Upper lobe of left lung (tissue), 6 donors: ENCODE results near the gene EHMT1. TPM values are rescaled to one million over a fixed set of nuclear protein-coding genes. Genes with fewer than 3 reads are reported as not detected.
A peak's percentile ranks its signal among the peaks of the same experiment; 100 is the strongest.

Experiments used
- ATAC-seq, 2 donors: fragments of 200-7000 bp; cut with Tn5 transposase; one replicate each; pipeline ENCODE4 v1.9.1; 2022; ENCODE audit warnings: mild to moderate bottlenecking in 2 of 2, moderate library complexity in 2 of 2; ENCODE audit not compliant: low FRiP score in 2 of 2
- DNase-seq, 2 donors: peaks; one replicate each; pipeline ENCODE4 v3.0.0-alpha.2; 2019 to 2020
- H3K27ac ChIP-seq, 4 donors: fragments of 200-600 bp; sonication (generic); one replicate each; pipeline ENCODE4 v1.5.1; 2016 to 2019
- H3K27me3 ChIP-seq, 4 donors: fragments of 200-600 bp; sonication (generic); one replicate each; pipeline ENCODE4 v1.5.1; 2017 to 2019
- H3K36me3 ChIP-seq, 4 donors: fragments of 200-600 bp; sonication (generic); one replicate each; pipeline ENCODE4 v1.5.1; 2016 to 2019
- H3K4me1 ChIP-seq, 4 donors: fragments of 200-600 bp; sonication (generic); one replicate each; pipeline ENCODE4 v1.5.1; 2018 to 2019
- H3K4me3 ChIP-seq, 4 donors: fragments of 200-600 bp; sonication (generic); one replicate each; pipeline ENCODE4 v1.5.1; 2017 to 2019; ENCODE audit warnings: mild to moderate bottlenecking in 2 of 4, moderate library complexity in 1 of 4
- H3K9me3 ChIP-seq, 4 donors: fragments of 200-600 bp; sonication (generic); one replicate each; pipeline ENCODE4 v1.5.1; 2018 to 2019
- EP300 ChIP-seq, 4 donors: sonication (generic); formaldehyde crosslinking; IDR thresholded peaks; one replicate each; pipeline ENCODE4 v1.5.1; 2017; ENCODE audit warnings: antibody characterized with exemption in 4 of 4, control low read depth in 2 of 4
- POLR2A ChIP-seq, 4 donors: fragments of 450-650 bp; IDR thresholded peaks; one replicate each; pipeline ENCODE4 v1.5.1; 2016 to 2017; ENCODE audit warnings: antibody characterized with exemption in 4 of 4, mild to moderate bottlenecking in 2 of 4
- POLR2AphosphoS5 ChIP-seq, 2 donors: sonication (generic); formaldehyde crosslinking; IDR thresholded peaks; one replicate each; pipeline ENCODE4 v1.5.1; 2017; ENCODE audit warnings: antibody characterized with exemption in 2 of 2
- WGBS, 2 donors: methylation state at CpG; one replicate each; pipeline ENCODE4 v1.1.5; 2017 to 2018; 5-methylcytosine and 5-hydroxymethylcytosine counted together
- total RNA-seq, 6 donors: library from RNA; depleted of rRNA in 4 of 6; stranded (reverse); fragments of >200 nt in 4 of 6; gene quantifications; one replicate each; pipeline versions ENCODE4 v1.1.0 to v1.2.1, GENCODE V29; 2016 to 2021
- TF ChIP-seq, protein P1 (sequence below), 6 experiments: fragments of 450-650 bp in 4 of 6; fragments of 200-600 bp in 2 of 6; sonication (generic) in 2 of 6; IDR thresholded peaks; one replicate each; pipeline ENCODE4 v1.5.1; 2016 to 2019; ENCODE audit warnings: antibody characterized with exemption in 6 of 6
- donor health status: DM: no; HTN: no; CAD: no; lungs with moderate emphysema.
- donor health status: DM: no; HTN: yes; CAD: no; lungs with severe emphysema.

Gene EHMT1
- total RNA-seq, 6 donors from 2014 or later: 68.0 to 183 (median 83.6) TPM

DNA sequence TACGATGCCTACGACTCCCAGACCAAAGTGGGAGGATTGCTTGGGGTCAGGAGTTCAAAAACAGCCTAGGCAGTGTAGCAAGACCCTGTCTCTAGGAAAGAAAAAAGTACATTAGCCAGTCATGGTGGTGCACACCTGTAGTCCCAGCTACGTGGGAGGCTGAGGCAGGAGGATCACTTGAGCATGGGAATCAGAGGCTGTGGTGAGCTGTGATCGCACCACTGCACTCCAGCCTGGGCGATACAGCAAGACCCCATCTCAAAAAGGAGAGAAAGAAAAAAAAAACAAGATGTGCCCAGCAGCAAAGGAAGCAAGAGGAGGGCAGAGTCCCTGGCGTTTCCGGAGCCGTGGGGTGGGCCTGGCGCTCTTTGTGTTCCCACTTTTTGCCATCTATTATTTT lies 179.3 kb downstream of the EHMT1 start:
- DNase-seq (no peak), ATAC-seq (no peak)
- no peak overlapping the region for H3K4me3 ChIP-seq
- TF ChIP-seq EP300 (IDR thresholded peaks at IDR 0.05) (no peak), POLR2A (IDR thresholded peaks at IDR 0.05) (no peak), POLR2AphosphoS5 (IDR thresholded peaks at IDR 0.05) (no peak)
- TF ChIP-seq, protein P1, sequence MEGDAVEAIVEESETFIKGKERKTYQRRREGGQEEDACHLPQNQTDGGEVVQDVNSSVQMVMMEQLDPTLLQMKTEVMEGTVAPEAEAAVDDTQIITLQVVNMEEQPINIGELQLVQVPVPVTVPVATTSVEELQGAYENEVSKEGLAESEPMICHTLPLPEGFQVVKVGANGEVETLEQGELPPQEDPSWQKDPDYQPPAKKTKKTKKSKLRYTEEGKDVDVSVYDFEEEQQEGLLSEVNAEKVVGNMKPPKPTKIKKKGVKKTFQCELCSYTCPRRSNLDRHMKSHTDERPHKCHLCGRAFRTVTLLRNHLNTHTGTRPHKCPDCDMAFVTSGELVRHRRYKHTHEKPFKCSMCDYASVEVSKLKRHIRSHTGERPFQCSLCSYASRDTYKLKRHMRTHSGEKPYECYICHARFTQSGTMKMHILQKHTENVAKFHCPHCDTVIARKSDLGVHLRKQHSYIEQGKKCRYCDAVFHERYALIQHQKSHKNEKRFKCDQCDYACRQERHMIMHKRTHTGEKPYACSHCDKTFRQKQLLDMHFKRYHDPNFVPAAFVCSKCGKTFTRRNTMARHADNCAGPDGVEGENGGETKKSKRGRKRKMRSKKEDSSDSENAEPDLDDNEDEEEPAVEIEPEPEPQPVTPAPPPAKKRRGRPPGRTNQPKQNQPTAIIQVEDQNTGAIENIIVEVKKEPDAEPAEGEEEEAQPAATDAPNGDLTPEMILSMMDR (IDR thresholded peaks at IDR 0.05): no peak
- H3K4me1 ChIP-seq: no peaks in the 10 kb centered on the region
- H3K36me3 ChIP-seq: peaks cover 11 to 96% (median 67%) of the 10 kb centered on the region in 4 donors
- no peak overlapping the region for H3K27ac ChIP-seq
- H3K27me3 ChIP-seq: no peaks in the 10 kb centered on the region
- no peaks in the 10 kb centered on the region for H3K9me3 ChIP-seq
- WGBS, 2 donors: 97% methylated on average over 9 of the region's 9 CpGs

DNA sequence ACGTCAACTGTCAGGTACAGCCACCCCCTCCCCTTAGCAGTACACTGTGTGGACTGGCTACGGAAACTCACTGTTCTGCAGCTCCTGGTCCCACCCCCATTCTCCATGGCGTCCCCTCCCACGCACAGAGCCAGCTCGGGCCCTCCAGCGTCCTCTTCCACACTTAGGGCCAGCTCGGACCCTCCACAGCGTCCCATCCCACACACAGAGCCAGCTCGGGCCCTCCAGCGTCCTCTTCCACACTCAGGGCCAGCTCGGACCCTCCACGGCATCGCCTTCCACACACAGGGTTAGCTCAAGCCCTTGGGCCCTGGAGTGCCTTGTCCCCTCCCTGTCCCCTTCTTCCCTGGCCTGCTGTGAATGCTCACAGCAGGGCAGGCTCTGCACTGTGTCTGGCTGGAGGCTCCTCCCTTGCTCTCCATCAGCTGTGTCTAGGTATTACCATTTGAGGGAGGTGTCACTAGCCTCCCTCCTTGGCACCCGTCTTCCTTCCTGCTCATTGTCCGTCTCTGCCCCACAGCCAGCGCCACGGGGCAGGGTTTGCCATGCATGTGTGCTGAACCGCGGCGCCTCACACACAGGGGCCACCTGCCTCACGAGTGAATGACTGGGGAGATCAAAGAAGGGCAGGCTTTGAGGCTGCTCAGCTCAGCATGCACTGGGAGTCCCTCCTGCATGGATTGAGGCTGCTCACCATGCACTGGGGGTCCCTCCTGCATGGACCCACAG lies 180.3 kb downstream of the EHMT1 start:
- no peak for TF ChIP-seq POLR2AphosphoS5 (IDR thresholded peaks at IDR 0.05)
- TF ChIP-seq EP300 (IDR thresholded peaks at IDR 0.05): no peak
- Histone ChIP-seq H3K4me1 (no peaks in the 10 kb centered on the region), H3K27me3 (no peaks in the 10 kb centered on the region), H3K9me3 (no peaks in the 10 kb centered on the region), H3K36me3 (peaks cover 11 to 93% (median 64%) of the 10 kb centered on the region in 4 donors), H3K4me3 (no peak overlapping the region), H3K27ac (no peak overlapping the region)
- peak in 1 of 2 donors; percentile 11 for ATAC-seq
- DNase-seq: peak in 1 of 2 donors; percentile 63
- 91 to 96% methylated on average over 19 to 20 of the region's 21 CpGs for WGBS, 2 donors

DNA sequence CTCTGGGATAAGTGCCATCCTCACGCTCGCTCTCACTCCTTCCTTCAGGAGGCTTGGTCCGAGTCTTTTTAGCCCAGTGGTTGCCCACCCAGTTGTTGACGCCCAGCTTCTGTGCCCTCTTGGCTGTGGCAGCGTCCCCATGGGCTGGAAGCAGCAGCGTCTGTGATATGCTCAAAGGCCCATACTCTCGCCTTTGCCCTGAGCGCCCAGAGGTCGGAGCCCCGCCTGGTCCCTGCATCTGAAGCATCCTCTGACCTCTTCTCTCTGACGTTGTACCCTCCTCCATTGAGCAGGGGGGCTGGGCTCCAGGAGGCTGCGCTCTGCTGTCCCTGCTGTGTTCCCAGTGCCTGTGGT lies 180.8 kb downstream of the EHMT1 start:
- DNase-seq: peak in 1 of 2 donors; percentile 42
- ATAC-seq: no peak
- no peak overlapping the region for H3K27ac ChIP-seq
- no peaks in the 10 kb centered on the region for H3K9me3 ChIP-seq
- H3K27me3 ChIP-seq: no peaks in the 10 kb centered on the region
- H3K4me3 ChIP-seq: no peak overlapping the region
- peaks cover 11 to 91% (median 64%) of the 10 kb centered on the region in 4 donors for H3K36me3 ChIP-seq
- 85 to 91% methylated on average over 5 to 12 of the region's 12 CpGs for WGBS, 2 donors
- no peaks in the 10 kb centered on the region for H3K4me1 ChIP-seq
- TF ChIP-seq POLR2AphosphoS5 (IDR thresholded peaks at IDR 0.05): no peak
- no peak for TF ChIP-seq POLR2A (IDR thresholded peaks at IDR 0.05)
- TF ChIP-seq, protein P1 (IDR thresholded peaks at IDR 0.05): no peak
- no peak for TF ChIP-seq EP300 (IDR thresholded peaks at IDR 0.05)

DNA sequence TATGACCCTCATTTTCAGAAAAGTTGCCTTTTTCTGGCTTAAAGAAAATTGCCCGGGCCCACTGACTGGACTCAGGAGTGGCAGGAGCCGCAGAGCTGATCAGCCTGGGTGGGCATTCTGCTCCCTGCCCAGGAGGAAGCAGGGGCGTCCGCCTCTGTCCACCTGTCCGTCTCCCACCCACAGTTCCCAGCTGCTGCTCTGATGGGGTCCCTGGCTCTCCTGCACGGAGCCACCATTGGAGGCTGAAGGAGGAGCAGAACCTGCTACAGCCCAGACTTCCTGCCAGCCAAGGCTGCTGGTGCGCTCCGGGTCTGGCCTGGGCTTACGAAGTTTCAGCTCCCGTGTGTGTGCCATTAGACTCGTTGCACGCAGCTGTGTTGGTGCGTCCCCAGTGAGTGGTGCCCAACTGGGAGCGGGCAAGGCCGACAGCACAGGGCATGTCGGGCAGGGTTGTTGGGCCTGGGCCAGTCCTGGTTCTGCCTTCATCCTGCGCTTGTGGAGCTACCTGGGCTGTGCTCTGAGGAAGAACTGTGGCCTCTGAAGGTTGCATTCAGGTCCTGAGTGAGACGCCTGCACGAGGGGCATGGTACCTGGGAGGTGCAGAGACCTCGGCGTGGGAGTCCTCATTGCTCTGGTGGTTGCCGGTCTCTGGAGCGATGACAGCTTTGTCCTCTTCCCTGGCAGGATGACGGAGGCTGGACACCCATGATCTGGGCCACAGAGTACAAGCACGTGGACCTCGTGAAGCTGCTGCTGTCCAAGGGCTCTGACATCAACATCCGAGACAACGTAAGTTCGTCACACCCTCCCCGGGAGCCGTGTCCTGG lies 181.6 kb downstream of the EHMT1 start:
- Histone ChIP-seq H3K9me3 (no peaks in the 10 kb centered on the region), H3K27ac (no peak overlapping the region), H3K4me1 (no peaks in the 10 kb centered on the region), H3K27me3 (no peaks in the 10 kb centered on the region), H3K36me3 (peaks cover 10 to 83% (median 64%) of the 10 kb centered on the region in 4 donors), H3K4me3 (no peak overlapping the region)
- no peak for TF ChIP-seq POLR2AphosphoS5 (IDR thresholded peaks at IDR 0.05)
- TF ChIP-seq, protein P1 (IDR thresholded peaks at IDR 0.05): no peak
- no peak for TF ChIP-seq POLR2A (IDR thresholded peaks at IDR 0.05)
- no peak for TF ChIP-seq EP300 (IDR thresholded peaks at IDR 0.05)
- ATAC-seq (no peak), DNase-seq (peak in 1 of 2 donors; percentile 64)
- 92 to 95% methylated on average over 16 to 31 of the region's 31 CpGs for WGBS, 2 donors

DNA sequence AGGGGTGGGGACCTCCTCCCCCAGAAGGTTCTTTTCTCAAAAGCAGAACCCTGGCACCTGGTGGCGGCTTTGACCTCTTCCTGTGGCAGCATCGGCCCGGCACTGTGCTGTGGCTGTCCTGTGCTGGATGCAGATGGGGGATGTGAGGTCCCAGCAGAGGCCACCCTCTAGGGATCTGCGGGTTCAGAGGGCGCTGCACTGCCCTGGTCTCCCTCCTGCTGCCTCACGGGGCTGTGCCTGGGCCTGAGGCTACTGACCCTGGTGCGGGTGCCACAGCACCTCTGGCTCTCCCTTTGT lies 182.2 kb downstream of the EHMT1 start:
- Histone ChIP-seq H3K27me3 (no peaks in the 10 kb centered on the region), H3K27ac (no peak overlapping the region), H3K36me3 (peaks cover 5 to 77% (median 59%) of the 10 kb centered on the region in 4 donors), H3K4me1 (no peaks in the 10 kb centered on the region), H3K9me3 (no peaks in the 10 kb centered on the region), H3K4me3 (no peak overlapping the region)
- no peak for ATAC-seq
- DNase-seq: peak in 1 of 2 donors; percentile 46
- 87 to 100% methylated on average over 3 to 7 of the region's 7 CpGs for whole genome bisulfite sequencing, 2 donors
- TF ChIP-seq, protein P1 (IDR thresholded peaks at IDR 0.05): no peak
- TF ChIP-seq EP300 (IDR thresholded peaks at IDR 0.05) (no peak), POLR2A (IDR thresholded peaks at IDR 0.05) (no peak), POLR2AphosphoS5 (IDR thresholded peaks at IDR 0.05) (no peak)
